Measurements from ENCODE around the gene MERTK.

DNA sequence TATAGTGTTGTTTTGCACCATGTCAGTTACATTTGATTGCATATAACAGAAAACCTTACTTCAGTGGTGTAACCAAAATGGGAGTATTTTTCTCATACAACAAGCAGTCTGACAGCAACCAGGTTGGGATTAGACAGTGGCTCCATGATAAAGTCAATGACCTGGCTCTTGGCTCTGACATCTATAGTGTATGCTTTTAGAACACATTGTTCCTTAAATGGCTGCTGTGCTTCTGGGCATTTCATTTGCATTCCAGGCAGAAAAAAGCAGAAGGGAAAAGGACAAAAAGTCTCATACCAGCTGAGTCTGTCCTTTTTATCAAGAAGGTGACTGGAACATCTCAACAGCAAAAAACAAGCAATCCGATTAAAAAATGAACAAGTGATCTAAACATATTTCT lies 10.2 kb downstream of the MERTK start:
- TF ChIP-seq, protein P1, sequence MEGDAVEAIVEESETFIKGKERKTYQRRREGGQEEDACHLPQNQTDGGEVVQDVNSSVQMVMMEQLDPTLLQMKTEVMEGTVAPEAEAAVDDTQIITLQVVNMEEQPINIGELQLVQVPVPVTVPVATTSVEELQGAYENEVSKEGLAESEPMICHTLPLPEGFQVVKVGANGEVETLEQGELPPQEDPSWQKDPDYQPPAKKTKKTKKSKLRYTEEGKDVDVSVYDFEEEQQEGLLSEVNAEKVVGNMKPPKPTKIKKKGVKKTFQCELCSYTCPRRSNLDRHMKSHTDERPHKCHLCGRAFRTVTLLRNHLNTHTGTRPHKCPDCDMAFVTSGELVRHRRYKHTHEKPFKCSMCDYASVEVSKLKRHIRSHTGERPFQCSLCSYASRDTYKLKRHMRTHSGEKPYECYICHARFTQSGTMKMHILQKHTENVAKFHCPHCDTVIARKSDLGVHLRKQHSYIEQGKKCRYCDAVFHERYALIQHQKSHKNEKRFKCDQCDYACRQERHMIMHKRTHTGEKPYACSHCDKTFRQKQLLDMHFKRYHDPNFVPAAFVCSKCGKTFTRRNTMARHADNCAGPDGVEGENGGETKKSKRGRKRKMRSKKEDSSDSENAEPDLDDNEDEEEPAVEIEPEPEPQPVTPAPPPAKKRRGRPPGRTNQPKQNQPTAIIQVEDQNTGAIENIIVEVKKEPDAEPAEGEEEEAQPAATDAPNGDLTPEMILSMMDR (IDR thresholded peaks at IDR 0.05; ENCODE audit: low read length): no peak
- no peak for TF ChIP-seq EZH2phosphoT487 (IDR thresholded peaks at IDR 0.05; ENCODE audit: low read length)
- no peak for TF ChIP-seq EZH2 (optimal IDR thresholded peaks at IDR 0.05; ENCODE audit: low read depth, low read length)

Data from MM.1S (cell line).